ENCODE results near the gene CMSS1.
"Not testable (repeated sequence)": the region's sequence is repeated elsewhere in the genome, so short reads cannot be mapped to it uniquely, and the experiment has no call there.

CMSS1 gene

GRCh38 chr3:100227511-100227921, 409.9 kb downstream of the CMSS1 start:
- DNase-seq (ENCODE audit: low spot score), result no peak

GRCh38 chr3:100228247-100228646, 410.6 kb downstream of the CMSS1 start:
- no peak for DNase-seq (ENCODE audit: low spot score)

- DNase-seq (ENCODE audit: low spot score), result not testable (repeated sequence)
These were observed 411.5 kb downstream of the CMSS1 start for GRCh38 chr3:100229188-100229587.

- DNase-seq (ENCODE audit: low spot score), result no peak
These were observed 413.0 kb downstream of the CMSS1 start for GRCh38 chr3:100230710-100231109.

Data from germinal center (tissue), 1 donor.